IMR-90 (cell line): ENCODE data around the gene ZNF385D. TPM values are rescaled to one million over a fixed set of nuclear protein-coding genes. Genes with fewer than 3 reads are reported as not detected.
A peak's percentile ranks its signal among the peaks of the same experiment; 100 is the strongest.

ENCODE experiments used
- ATAC-seq: fragments of 200-7000 bp; cut with Tn5 transposase; 2 replicates; pipeline ENCODE4 v1.9.1; 2020; ENCODE audit warnings: low read depth, mild to moderate bottlenecking, moderate library complexity
- Bru-seq: library from RNA; stranded (reverse); fragments of 400-500 nt; gene quantifications from one replicate; lab custom pipeline; 2021; lab: Mats Ljungman, UMichigan
- BruChase-seq, 2 experiments: library from RNA; stranded (reverse); fragments of 400-500 nt; gene quantifications; one replicate each; lab custom pipeline; 2021; lab: Mats Ljungman, UMichigan
- BruUV-seq: library from RNA; stranded (reverse); fragments of 400-500 nt; replicated peaks from 2 replicates; lab custom pipeline; 2021; lab: Mats Ljungman, UMichigan
- CTCF ChIA-PET: fragments of 300-600 bp; formaldehyde crosslinking; extraction: SDS; loops from one replicate; lab custom pipeline; 2021; ENCODE audit warnings: antibody characterized with exemption; lab: Yijun Ruan, JAX
- POLR2A ChIA-PET: fragments of 300-600 bp; sonication (Branson Sonifier 250); formaldehyde crosslinking; loops from one replicate; lab custom pipeline; 2022; ENCODE audit warnings: antibody characterized with exemption; ENCODE audit not compliant: unreplicated experiment; lab: Charles Lee
- DNase-seq: peaks from one replicate; pipeline ENCODE4 v3.0.0; 2013
- H2AFZ ChIP-seq: replicated peaks from 2 replicates; pipeline ENCODE3; 2013; ENCODE audit warnings: low read length, mild to moderate bottlenecking; ENCODE audit not compliant: poor library complexity
- H2AK5ac ChIP-seq: 2 replicates; pipeline ENCODE4 v1.6.1; 2013; ENCODE audit warnings: low read depth, low read length, inconsistent platforms
- H2AK9ac ChIP-seq: replicated peaks from 2 replicates; pipeline ENCODE3; 2013; ENCODE audit warnings: mild to moderate bottlenecking, low read depth, low read length, moderate library complexity; ENCODE audit not compliant: poor library complexity
- H2BK120ac ChIP-seq: 2 replicates; pipeline ENCODE4 v1.6.1; 2013; ENCODE audit warnings: low read depth, low read length, inconsistent platforms
- H2BK15ac ChIP-seq: 3 replicates; pipeline ENCODE4 v1.6.1; 2013; ENCODE audit warnings: low read depth, low read length, inconsistent platforms
- H2BK20ac ChIP-seq: 2 replicates; pipeline ENCODE4 v1.6.1; 2013; ENCODE audit warnings: low read depth, mild to moderate bottlenecking, inconsistent platforms, low read length, moderate library complexity
- H2BK5ac ChIP-seq: 2 replicates; pipeline ENCODE4 v1.6.1; 2013; ENCODE audit warnings: mild to moderate bottlenecking, low read depth, low read length, inconsistent platforms; ENCODE audit not compliant: poor library complexity, severe bottlenecking
- H3K14ac ChIP-seq: replicated peaks from 2 replicates; pipeline ENCODE4 v1.6.1; 2013; ENCODE audit warnings: low read depth, low read length, inconsistent platforms
- H3K18ac ChIP-seq: 2 replicates; pipeline ENCODE4 v1.6.1; 2013; ENCODE audit warnings: low read depth, low read length, control low read depth
- H3K23ac ChIP-seq: 2 replicates; pipeline ENCODE4 v1.6.1; 2013; ENCODE audit warnings: low read depth, low read length, inconsistent platforms
- H3K27ac ChIP-seq: 2 replicates; pipeline ENCODE4 v1.5.1; 2013; ENCODE audit warnings: mild to moderate bottlenecking, control low read depth, low read length; ENCODE audit not compliant: insufficient read depth
- H3K27me3 ChIP-seq: 2 replicates; pipeline ENCODE4 v1.6.1; 2013; ENCODE audit warnings: low read length; ENCODE audit not compliant: control insufficient read depth, insufficient read depth
- H3K36me3 ChIP-seq: 2 replicates; pipeline ENCODE4 v1.6.1; 2013; ENCODE audit warnings: low read length, mixed read lengths; ENCODE audit not compliant: control insufficient read depth, insufficient read depth
- H3K4ac ChIP-seq: 2 replicates; pipeline ENCODE4 v1.6.1; 2013; ENCODE audit warnings: low read depth, low read length, inconsistent platforms
- H3K4me1 ChIP-seq: 2 replicates; pipeline ENCODE4 v1.6.1; 2013; ENCODE audit warnings: low read length, mixed read lengths; ENCODE audit not compliant: control insufficient read depth, insufficient read depth
- H3K4me2 ChIP-seq: 2 replicates; pipeline ENCODE4 v1.6.1; 2013; ENCODE audit warnings: low read depth, mild to moderate bottlenecking, control low read depth, low read length, moderate library complexity
- H3K4me3 ChIP-seq: 2 replicates; pipeline ENCODE4 v1.5.1; 2013; ENCODE audit warnings: low read depth, mild to moderate bottlenecking, control low read depth, low read length, moderate library complexity; ENCODE audit not compliant: insufficient read depth
- H3K56ac ChIP-seq: 2 replicates; pipeline ENCODE4 v1.6.1; 2013; ENCODE audit warnings: low read length, inconsistent platforms; ENCODE audit not compliant: insufficient read depth; ENCODE audit errors: extremely low read depth
- H3K79me1 ChIP-seq, 2 experiments: 2 replicates each; pipeline ENCODE4 v1.6.1; 2013; ENCODE audit warnings: low read length in 2 of 2, inconsistent platforms in 1 of 2, low read depth in 1 of 2
- H3K9ac ChIP-seq: 2 replicates; pipeline ENCODE4 v1.6.1; 2013; ENCODE audit warnings: low read depth, low read length, control low read depth
- H3K9me1 ChIP-seq: 2 replicates; pipeline ENCODE4 v1.6.1; 2013; ENCODE audit warnings: low read length, inconsistent platforms; ENCODE audit not compliant: insufficient read depth
- H3K9me3 ChIP-seq: 2 replicates; pipeline ENCODE4 v1.6.1; 2013; ENCODE audit warnings: low read length; ENCODE audit not compliant: control insufficient read depth, insufficient read depth
- H4K20me1 ChIP-seq: 2 replicates; pipeline ENCODE4 v1.6.1; 2013; ENCODE audit warnings: low read length, inconsistent platforms; ENCODE audit not compliant: insufficient read depth
- H4K5ac ChIP-seq: 2 replicates; pipeline ENCODE4 v1.6.1; 2013; ENCODE audit warnings: mild to moderate bottlenecking, low read depth, low read length, control low read depth
- H4K8ac ChIP-seq, 2 experiments: 2 replicates each; pipeline ENCODE4 v1.6.1; 2013; ENCODE audit warnings: low read depth in 2 of 2, low read length in 2 of 2, control low read depth in 1 of 2, inconsistent platforms in 1 of 2
- H4K91ac ChIP-seq: 2 replicates; pipeline ENCODE4 v1.6.1; 2013; ENCODE audit warnings: low read depth, low read length, inconsistent platforms; ENCODE audit not compliant: insufficient read depth
- BHLHE40 ChIP-seq: fragments of 150-350 bp; IDR thresholded peaks from 2 replicates; pipeline ENCODE4 v1.6.1; 2016; ENCODE audit warnings: mild to moderate bottlenecking, low read depth, low read length
- CEBPB ChIP-seq: IDR thresholded peaks from 2 replicates; pipeline ENCODE4 v1.6.1; 2012; ENCODE audit warnings: low read depth, low read length, improper control_type of control experiment
- CHD1 ChIP-seq: IDR thresholded peaks from 2 replicates; pipeline ENCODE4 v1.6.1; 2012; ENCODE audit warnings: low read depth, low read length, improper control_type of control experiment
- ELK1 ChIP-seq: fragments of 150-350 bp; IDR thresholded peaks from 2 replicates; pipeline ENCODE4 v1.6.1; 2016; ENCODE audit warnings: low read depth, mild to moderate bottlenecking, low read length, moderate library complexity, borderline replicate concordance
- FOS ChIP-seq: fragments of 150-350 bp; IDR thresholded peaks from 2 replicates; pipeline ENCODE4 v1.6.1; 2016; ENCODE audit warnings: low read depth, low read length
- MAZ ChIP-seq: IDR thresholded peaks from 2 replicates; pipeline ENCODE4 v1.6.1; 2012; ENCODE audit warnings: low read depth, mild to moderate bottlenecking, low read length, improper control_type of control experiment, moderate library complexity, borderline replicate concordance
- MXI1 ChIP-seq: IDR thresholded peaks from 2 replicates; pipeline ENCODE4 v1.6.1; 2012; ENCODE audit warnings: low read depth, mild to moderate bottlenecking, low read length, moderate library complexity, borderline replicate concordance
- NFE2L2 ChIP-seq: fragments of 150-350 bp; IDR thresholded peaks from 2 replicates; pipeline ENCODE4 v1.6.1; 2016; ENCODE audit warnings: low read depth, mild to moderate bottlenecking, low read length
- RAD21 ChIP-seq: IDR thresholded peaks from 2 replicates; pipeline ENCODE4 v1.6.1; 2012; ENCODE audit warnings: low read length, improper control_type of control experiment
- RCOR1 ChIP-seq: IDR thresholded peaks from 2 replicates; pipeline ENCODE4 v1.6.1; 2012; ENCODE audit warnings: mild to moderate bottlenecking, low read length, improper control_type of control experiment; ENCODE audit not compliant: insufficient replicate concordance
- RFX5 ChIP-seq: IDR thresholded peaks from 2 replicates; pipeline ENCODE4 v1.8.0; 2012; ENCODE audit warnings: low read depth, mild to moderate bottlenecking, low read length, moderate library complexity
- SMC3 ChIP-seq: fragments of 150-350 bp; IDR thresholded peaks from 2 replicates; pipeline ENCODE4 v1.6.1; 2016; ENCODE audit warnings: low read depth, mild to moderate bottlenecking, antibody characterized with exemption, low read length, moderate library complexity
- WGBS, 2 experiments: methylation state at CpG; one replicate each; pipeline versions ENCODE4 v1.1.5 to v1.1.7; 2013; ENCODE audit warnings: missing lambda C conversion rate in 2 of 2; ENCODE audit not compliant: insufficient read length in 1 of 2; ENCODE audit errors: extremely low coverage in 2 of 2; 5-methylcytosine and 5-hydroxymethylcytosine counted together
- dilution Hi-C: fragments of 300-500 bp; cut with HindIII; formaldehyde crosslinking; loops from one replicate; pipeline ENCODE4 v1.14.3; 2018; ENCODE audit warnings: low sequenced_read_pairs; ENCODE audit not compliant: unreplicated experiment
- in situ Hi-C: fragments of 300-500 bp; cut with MboI; formaldehyde crosslinking; loops from 3 replicates; pipeline ENCODE4 v1.14.3; 2019; ENCODE audit warnings: low sequenced_read_pairs, inconsistent platforms, mixed read lengths
- intact Hi-C: fragments of 100-400 bp; cut with micrococcal nuclease; formaldehyde crosslinking; loops from 2 replicates; pipeline ENCODE4 v1.10.0; 2022
- long read RNA-seq: library from polyadenylated mRNA; unstranded; transcript quantifications from one replicate; pipeline ENCODE4 v2.0.0, GENCODE V29; 2021; ENCODE audit not compliant: unreplicated experiment
- polyA plus RNA-seq, 3 experiments: library from polyadenylated mRNA; depleted of rRNA; stranded (reverse); fragments of >200 nt; gene quantifications; 2 replicates each; pipeline ENCODE4 v1.2.3, GENCODE V29; 2012; ENCODE audit warnings: low replicate concordance in 1 of 3
- total RNA-seq: library from RNA; depleted of rRNA; stranded (reverse); fragments of >200 nt; gene quantifications from 2 replicates; pipeline ENCODE4 v1.2.3, GENCODE V29; 2012; rRNA removed
- TF ChIP-seq, protein P1 (sequence below): conservative IDR thresholded peaks from 2 replicates; pipeline ENCODE4 v1.5.1; 2012; ENCODE audit warnings: mild to moderate bottlenecking, low read depth, low read length, improper control_type of control experiment
- TF ChIP-seq, protein P2 (sequence below): fragments of 150-350 bp; IDR thresholded peaks from 2 replicates; pipeline ENCODE4 v1.6.1; 2017; ENCODE audit warnings: mild to moderate bottlenecking, antibody characterized with exemption, low read length, low read depth

ZNF385D gene
- total RNA-seq (0.18 and 0.28 TPM in 2 replicates), polyA plus RNA-seq (2012; rRNA removed) (0.57 and 2.4 TPM in 2 replicates), Bru-seq, nascent RNA (percentile 16 among the genes with signal in this experiment), BruChase-seq, experiment 1, labeled RNA remaining after a 6-hour chase (percentile 10 among the genes with signal in this experiment), BruChase-seq, experiment 2, labeled RNA remaining after a 2-hour chase (percentile 9 among the genes with signal in this experiment)
- 0.03 and 0.22 TPM in 2 replicates for polyA plus RNA-seq (2012; cell fraction: cytosol; rRNA removed)
- polyA plus RNA-seq (2012; cell fraction: nucleus; rRNA removed; ENCODE audit: low replicate concordance): 0.01 and 8.9 TPM in 2 replicates
- long read RNA-seq: 0 reads

- H2BK15ac ChIP-seq: no peak within 1 kb of the TSS
- no peaks in the 10 kb centered on the region for H3K9me1 ChIP-seq
- H3K56ac ChIP-seq: no peak within 1 kb of the TSS
- WGBS, 2 experiments: 0% methylated on average over 4 of the region's 31 CpGs; no CpG with 5 or more reads in 1 of the 2 experiments
- no peaks in the 10 kb centered on the region for H3K4me1 ChIP-seq
- ChIA-PET POLR2A (no interaction called here), CTCF (no interaction called here)
- no peaks in the 10 kb centered on the region for H3K9me3 ChIP-seq
- H3K27ac ChIP-seq: no peak within 1 kb of the TSS
- in situ Hi-C loops: no loop called here
- H4K91ac ChIP-seq: no peak within 1 kb of the TSS
- no peak within 1 kb of the TSS; a peak in 1 of 4 replicates for H4K8ac ChIP-seq
- H2AK9ac ChIP-seq: no peak within 1 kb of the TSS
- DNase-seq (peak; percentile 33), ATAC-seq (peak; percentile 89)
- no peak within 1 kb of the TSS for H3K23ac ChIP-seq
- no peaks in the 10 kb centered on the region for H4K20me1 ChIP-seq
- no peak within 1 kb of the TSS for H2BK20ac ChIP-seq
- no peak within 1 kb of the TSS for H2BK5ac ChIP-seq
- no peak within 1 kb of the TSS for H2BK120ac ChIP-seq
- no peak within 1 kb of the TSS for H3K18ac ChIP-seq
- no peaks in the 10 kb centered on the region for H3K36me3 ChIP-seq
- intact Hi-C loops: no loop called here
- BruUV-seq: no TSS peak
- H3K14ac ChIP-seq: no peak within 1 kb of the TSS
- TF ChIP-seq MXI1 (no peak), CHD1 (no peak), RFX5 (no peak), RCOR1 (no peak), CEBPB (no peak), ELK1 (no peak), BHLHE40 (no peak), MAZ (no peak), FOS (no peak), RAD21 (no peak), NFE2L2 (no peak), SMC3 (no peak)
- TF ChIP-seq, protein P1, sequence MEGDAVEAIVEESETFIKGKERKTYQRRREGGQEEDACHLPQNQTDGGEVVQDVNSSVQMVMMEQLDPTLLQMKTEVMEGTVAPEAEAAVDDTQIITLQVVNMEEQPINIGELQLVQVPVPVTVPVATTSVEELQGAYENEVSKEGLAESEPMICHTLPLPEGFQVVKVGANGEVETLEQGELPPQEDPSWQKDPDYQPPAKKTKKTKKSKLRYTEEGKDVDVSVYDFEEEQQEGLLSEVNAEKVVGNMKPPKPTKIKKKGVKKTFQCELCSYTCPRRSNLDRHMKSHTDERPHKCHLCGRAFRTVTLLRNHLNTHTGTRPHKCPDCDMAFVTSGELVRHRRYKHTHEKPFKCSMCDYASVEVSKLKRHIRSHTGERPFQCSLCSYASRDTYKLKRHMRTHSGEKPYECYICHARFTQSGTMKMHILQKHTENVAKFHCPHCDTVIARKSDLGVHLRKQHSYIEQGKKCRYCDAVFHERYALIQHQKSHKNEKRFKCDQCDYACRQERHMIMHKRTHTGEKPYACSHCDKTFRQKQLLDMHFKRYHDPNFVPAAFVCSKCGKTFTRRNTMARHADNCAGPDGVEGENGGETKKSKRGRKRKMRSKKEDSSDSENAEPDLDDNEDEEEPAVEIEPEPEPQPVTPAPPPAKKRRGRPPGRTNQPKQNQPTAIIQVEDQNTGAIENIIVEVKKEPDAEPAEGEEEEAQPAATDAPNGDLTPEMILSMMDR: no peak
- TF ChIP-seq, protein P2, sequence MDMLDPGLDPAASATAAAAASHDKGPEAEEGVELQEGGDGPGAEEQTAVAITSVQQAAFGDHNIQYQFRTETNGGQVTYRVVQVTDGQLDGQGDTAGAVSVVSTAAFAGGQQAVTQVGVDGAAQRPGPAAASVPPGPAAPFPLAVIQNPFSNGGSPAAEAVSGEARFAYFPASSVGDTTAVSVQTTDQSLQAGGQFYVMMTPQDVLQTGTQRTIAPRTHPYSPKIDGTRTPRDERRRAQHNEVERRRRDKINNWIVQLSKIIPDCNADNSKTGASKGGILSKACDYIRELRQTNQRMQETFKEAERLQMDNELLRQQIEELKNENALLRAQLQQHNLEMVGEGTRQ: no peak
- no peaks in the 10 kb centered on the region for H3K79me1 ChIP-seq
- H3K27me3 ChIP-seq: no peaks in the 10 kb centered on the region; the same call in none of the 2 replicates
- dilution Hi-C loops: no loop called here
- H3K9ac ChIP-seq: no peak within 1 kb of the TSS
- H3K4me2 ChIP-seq: peak within 1 kb of the TSS; percentile 95
- no peak within 1 kb of the TSS for H2AK5ac ChIP-seq
- peak within 1 kb of the TSS; percentile 35 for H3K4me3 ChIP-seq
- H2AFZ ChIP-seq: peak within 1 kb of the TSS; percentile 61
- no peak within 1 kb of the TSS for H4K5ac ChIP-seq
- no peak within 1 kb of the TSS for H3K4ac ChIP-seq
Observed at GRCh38 chr3:21750831-21751391, at the start of gene ZNF385D. ZNF385D (minus strand) TSS chr3:21751210; CDS start chr3:21750916, 294 bp downstream.
